DMS 273 treated with DMSO at 0.1 percent for 48 hours (cell line): ENCODE data around the gene RFT1.
"Not testable (repeated sequence)": the region's sequence is repeated elsewhere in the genome, so short reads cannot be mapped to it uniquely, and the experiment has no call there.

Source experiments
- DNase-seq: peaks from one replicate; lab custom pipeline; 2025; lab: John Stamatoyannopoulos, UW

RFT1 gene

GRCh38 chr3:53162672-53163443 lies 32.6 kb upstream of the RFT1 start:
- no peak for DNase-seq

DNA sequence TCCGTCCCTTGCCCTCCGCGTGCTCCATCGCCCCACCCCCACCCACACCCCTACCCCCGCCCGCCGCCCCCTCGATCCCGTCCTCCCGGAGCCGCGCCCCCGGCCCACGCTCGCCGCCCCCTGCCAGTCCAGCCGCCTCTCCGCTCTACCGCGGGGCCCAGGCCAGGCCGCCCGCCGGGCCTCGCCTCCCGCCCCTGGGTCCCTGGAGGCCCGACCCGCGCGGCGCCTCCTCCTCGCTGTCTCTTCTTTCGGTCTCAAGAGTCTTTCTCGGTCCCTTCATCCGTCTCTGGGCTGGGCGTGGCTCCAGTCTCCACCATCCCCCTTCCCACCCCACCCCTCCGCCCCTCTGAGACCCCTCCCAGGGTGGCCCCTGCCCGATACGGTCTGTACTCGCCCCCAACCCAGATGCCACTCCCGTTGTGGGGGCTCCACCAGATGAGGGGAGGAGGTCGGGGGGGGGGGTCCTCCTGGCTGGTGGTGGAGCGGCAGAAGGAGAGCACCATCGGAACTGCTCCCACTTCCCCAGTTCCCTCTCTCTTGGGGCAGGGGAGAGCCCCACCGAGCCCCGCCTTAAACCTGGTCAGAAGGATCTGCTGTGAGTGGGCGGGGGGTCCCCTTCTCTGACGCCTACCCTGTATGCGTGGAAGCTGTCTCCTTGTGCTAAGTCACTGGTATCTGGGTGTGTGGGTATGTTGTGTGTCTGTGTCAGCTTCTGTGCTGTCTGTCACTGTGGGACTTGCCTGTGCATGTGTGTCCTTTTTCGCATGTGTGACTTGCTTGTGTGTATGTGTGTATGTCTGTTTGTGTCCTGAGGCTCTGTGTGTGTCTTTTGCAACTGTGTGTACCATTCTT lies 31.8 kb upstream of the RFT1 start:
- no peak for DNase-seq

DNA sequence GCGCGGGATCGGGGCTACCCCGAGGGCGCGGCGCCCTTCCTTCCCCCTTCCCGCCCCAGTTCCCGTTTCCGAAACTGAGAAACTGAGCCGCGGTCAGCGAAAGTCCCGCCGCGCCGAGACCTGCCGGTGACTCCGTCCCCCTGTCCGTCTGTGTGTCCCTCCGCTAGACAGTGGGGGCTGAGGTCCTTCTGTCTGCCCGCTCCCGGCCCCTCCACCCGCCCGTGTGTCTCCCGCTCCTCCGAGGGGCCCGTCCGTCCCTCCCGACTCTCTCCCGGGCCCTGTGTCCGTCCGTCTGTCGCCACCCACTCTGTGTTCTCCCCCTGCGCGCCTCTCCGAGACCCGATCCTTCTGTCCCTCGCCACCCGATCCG lies 31.2 kb upstream of the RFT1 start:
- no peak for DNase-seq

DNA sequence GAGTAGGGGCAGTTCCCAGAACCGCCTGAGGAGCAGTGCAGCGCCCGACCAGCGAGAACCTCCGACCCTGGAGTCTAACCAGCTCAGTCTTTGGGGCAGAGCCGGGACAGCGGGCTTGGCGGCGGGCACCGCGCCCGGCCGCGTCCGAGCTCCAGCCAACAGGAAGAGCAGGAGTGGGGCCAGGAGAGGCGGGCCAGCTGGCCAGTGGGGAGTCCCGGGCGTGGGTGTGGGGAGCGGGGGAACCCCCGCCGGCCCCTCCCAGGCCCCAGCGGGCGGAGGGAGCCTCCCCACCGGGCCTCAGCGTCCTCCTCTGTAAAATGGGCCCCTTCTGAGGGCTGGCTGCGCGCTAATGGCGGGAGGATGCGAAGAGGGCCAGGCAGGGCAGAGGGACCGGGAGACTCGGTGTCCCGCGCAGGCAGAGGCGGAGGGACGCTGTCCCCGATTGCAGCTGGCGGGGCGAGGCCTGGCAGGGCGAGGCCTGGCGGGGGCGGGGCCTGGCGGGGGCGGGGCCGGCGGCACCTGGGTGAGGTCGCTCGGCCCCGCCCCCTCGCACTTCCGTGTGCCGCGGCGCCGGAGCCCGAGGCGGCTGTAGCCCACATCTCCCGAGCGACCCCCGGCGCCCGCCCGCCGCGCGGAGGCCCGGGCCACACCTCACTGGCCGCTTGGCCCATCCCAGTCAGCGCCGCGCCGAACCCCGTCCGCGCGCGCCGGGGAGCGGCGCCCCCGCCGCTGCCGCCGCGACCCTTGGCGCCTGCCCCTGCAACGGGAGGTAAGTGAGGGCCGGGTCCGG lies 30.6 kb upstream of the RFT1 start, which contains the start of gene PRKCD:
TSS of gene PRKCD (plus strand) at position 550 of the 790 bp plus-strand sequence. CDS start 17,214 bp downstream, outside the sequence.
- peak; percentile 35 for DNase-seq

DNA sequence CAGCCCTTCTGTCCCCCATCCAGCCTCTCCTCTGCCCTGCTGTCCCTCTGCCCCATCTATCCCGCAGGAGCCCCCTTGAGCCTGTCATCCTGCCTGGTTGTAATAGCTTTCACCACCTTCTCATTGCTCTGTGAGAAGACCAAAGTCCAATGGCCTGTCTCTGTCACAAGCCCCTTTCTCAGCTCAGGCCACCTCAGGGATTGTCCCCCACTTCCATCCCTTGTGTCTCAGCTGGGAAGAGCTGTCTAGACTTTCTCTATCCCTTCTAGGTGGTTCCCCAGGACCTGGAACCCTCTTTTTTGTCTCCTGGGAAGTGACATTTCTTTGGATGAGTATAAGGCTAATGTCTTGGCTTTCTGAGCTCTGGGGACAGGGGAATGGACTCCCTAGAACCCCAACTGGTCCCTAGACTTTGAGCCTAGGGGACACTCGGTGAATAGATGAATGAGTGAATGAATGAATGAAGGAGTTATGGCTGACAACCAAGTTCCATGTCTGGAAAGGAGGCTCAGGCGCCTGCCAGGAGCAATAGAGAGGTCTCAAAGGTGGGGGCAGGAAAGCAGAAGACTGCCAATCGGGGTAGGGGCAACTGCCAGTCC lies 29.9 kb upstream of the RFT1 start:
- DNase-seq, result no peak

DNA sequence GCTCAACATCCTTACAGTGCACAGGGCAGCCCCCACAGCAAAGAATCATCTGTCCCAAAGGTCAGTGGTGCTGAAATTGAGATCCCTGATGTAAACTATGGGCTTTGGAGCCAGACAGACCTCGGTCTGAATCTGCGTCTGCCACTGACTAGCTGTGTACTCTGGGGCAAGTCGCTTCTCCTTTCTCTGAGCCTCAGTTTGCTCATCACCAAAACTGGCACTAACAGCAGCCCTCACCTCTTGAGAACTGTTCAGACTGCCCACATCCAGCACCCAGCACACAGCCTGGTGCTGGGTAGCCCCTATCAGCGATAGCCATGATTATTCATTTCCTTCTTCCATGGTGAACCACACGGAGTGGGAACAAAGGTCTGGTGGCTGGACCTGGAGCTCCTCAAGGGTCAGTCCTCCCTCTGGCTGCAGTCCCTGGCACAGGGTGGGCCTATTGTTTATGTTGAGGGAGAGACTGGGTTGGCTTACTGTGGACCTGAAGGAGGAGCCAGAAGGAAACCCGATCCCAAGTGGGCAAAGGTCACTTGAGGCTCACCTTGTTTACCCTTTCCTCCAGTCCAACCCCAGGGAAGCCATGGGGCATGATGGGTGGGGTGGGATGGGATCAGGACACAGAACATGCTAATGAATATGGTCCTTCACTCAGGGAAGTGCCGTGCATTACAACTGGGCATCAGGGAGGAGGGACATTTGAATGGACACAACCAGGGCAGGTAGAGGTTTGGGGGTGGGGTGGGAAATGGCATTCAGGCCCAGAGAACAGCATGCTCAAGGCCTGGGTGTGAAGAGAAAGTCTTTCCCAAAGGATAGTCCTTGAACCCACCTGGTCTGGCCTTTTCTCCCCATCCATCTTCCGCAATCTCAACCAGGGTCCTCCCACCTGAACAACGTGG lies 29.2 kb upstream of the RFT1 start:
- DNase-seq, result no peak

- DNase-seq, result no peak
These were observed 28.5 kb upstream of the RFT1 start for GRCh38 chr3:53158765-53159155.

DNA sequence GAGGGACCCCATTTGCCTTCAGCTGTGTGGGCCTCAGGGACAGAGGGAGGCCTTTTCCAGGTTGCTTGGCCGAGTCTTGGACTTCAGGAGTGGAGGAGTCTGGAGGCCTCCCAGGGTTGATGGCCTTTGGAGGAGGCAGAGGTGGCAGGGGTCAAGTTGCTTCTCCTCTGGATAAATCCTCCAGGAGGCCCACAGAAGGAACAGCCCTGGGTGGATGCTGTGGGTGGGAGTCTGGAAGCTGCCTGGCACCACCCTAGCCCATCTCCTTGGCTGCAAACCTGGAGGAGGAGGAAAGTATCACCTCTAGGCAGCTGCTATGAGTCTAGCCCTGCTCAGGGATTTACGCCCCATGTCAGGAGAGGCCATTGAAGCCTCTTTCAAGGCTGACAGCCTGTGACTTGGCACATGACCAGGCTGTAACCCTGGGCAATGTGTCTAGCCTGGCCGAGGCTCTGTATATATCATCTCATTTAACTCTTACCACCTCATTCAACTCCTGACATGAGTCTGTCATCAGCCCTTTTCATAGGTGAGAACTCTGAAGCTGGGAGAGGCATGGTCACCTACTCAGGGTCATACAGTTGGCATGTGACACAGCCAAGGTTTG lies 27.8 kb upstream of the RFT1 start:
- no peak for DNase-seq

- no peak for DNase-seq
These were observed 26.2 kb upstream of the RFT1 start for GRCh38 chr3:53156368-53156834.

- no peak for DNase-seq
These were observed 25.5 kb upstream of the RFT1 start for GRCh38 chr3:53155760-53156159.

GRCh38 chr3:53154881-53155285 lies 24.6 kb upstream of the RFT1 start:
- no peak for DNase-seq

DNA sequence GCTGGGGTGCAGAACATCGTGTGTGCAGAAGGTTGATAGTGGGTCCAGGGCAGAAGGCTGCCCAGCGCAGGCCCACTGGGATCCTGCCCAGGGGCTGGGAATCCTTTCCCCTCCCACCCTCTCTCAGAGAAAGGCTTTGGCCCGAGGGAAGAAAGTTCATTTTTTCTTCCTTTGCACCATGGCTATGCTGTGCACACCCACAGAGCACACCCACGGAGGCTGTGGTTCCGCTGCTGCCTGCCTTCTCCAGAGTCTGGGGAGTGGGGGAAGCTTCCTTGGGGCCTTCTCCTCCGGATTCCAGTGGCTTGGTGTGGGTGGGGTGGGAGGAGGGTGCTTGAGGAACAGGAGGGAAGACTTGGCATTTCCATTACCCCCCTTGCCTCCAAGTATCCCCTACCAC lies 23.7 kb upstream of the RFT1 start:
- DNase-seq, result no peak

DNA sequence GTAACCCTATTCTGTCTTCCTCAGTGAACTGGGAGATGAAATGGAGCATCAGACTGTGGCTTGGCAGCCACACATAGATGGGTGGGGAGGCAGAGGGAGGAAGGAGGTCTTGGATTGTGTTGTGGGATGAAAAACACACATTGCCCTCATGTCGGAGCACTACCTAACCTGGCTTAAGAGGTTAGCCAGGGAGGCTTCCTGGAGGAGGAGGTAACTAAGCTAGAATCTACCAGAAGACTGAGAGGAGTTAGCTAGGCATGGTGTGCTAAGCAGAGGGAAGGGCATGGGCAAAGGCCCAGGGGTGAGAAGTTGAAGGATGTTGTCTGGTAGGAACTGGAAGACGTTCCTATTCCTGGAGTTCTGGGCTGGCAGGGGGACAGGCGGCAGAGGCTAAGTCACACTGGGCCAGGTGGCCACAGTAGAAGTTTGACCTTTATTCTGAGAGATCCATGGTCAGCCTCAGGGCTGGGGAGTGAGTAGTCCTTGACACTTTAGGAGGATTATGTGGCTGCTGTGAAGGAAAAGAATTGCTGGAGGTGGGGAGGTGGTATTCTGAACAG lies 23.1 kb upstream of the RFT1 start:
- DNase-seq, result no peak

GRCh38 chr3:53151870-53152660 lies 21.8 kb upstream of the RFT1 start:
- DNase-seq, result no peak

GRCh38 chr3:53151465-53151864 lies 21.2 kb upstream of the RFT1 start:
- no peak for DNase-seq

DNA sequence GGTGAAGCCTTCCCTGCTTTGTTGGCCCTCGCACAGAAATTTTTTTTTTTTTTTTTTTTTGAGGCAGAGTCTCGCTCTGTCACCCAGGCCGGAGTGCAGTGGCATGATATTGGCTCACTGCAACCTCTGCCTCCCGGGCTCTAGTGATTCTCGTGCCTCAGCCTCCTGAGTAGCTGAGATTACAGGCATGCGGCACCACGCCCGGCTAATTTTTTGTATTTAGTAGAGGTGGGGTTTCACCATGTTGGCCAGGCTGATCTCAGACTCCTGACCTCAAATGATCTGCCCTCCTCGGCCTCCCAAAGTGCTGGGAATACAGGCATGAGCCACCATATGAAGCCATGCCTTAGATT lies 20.8 kb upstream of the RFT1 start:
- DNase-seq, result not testable (repeated sequence)

- DNase-seq, result no peak
These were observed 20.2 kb upstream of the RFT1 start for GRCh38 chr3:53150247-53151085.

- DNase-seq, result no peak
These were observed 19.5 kb upstream of the RFT1 start for GRCh38 chr3:53149699-53150098.
